Type B pancreatic cell (in vitro differentiated cells): ENCODE measurements around the gene ARL6IP5. TPM values are rescaled to one million over a fixed set of nuclear protein-coding genes. Genes with fewer than 3 reads are reported as not detected.

ENCODE experiments used
- DNase-seq: peaks from one replicate; pipeline ENCODE4 v3.0.0; 2021; ENCODE audit warnings: mixed read lengths; ENCODE audit not compliant: unreplicated experiment; ENCODE audit errors: extremely low spot score
- H3K27ac Mint-ChIP-seq: 2 replicates; pipeline ENCODE4 v1.8.0; 2021; ENCODE audit warnings: mild to moderate bottlenecking, mixed read lengths
- H3K27me3 Mint-ChIP-seq: 2 replicates; pipeline ENCODE4 v1.8.0; 2021; ENCODE audit warnings: mixed read lengths
- H3K36me3 Mint-ChIP-seq: 2 replicates; pipeline ENCODE4 v1.8.0; 2021; ENCODE audit warnings: mixed read lengths
- H3K4me1 Mint-ChIP-seq: one replicate; pipeline ENCODE4 v1.8.0; 2021; ENCODE audit warnings: mixed read lengths; ENCODE audit not compliant: unreplicated experiment
- H3K4me3 Mint-ChIP-seq: 2 replicates; pipeline ENCODE4 v1.8.0; 2021; ENCODE audit warnings: mild to moderate bottlenecking, mixed read lengths
- H3K9me3 Mint-ChIP-seq: 2 replicates; pipeline ENCODE4 v1.8.0; 2021; ENCODE audit warnings: mixed read lengths
- CTCF ChIP-seq: fragments of 200-600 bp; sonication (generic); conservative IDR thresholded peaks from 2 replicates; pipeline ENCODE4 v1.5.0; 2021; ENCODE audit warnings: antibody characterized with exemption, mild to moderate bottlenecking
- total RNA-seq: library from RNA; stranded (reverse); gene quantifications from 2 replicates; pipeline ENCODE4 v1.2.1, GENCODE V29; 2021; ENCODE audit warnings: low replicate concordance

The ARL6IP5 gene
- total RNA-seq, 1 donor from 2014 or later, result 49.2 TPM

GRCh38 chr3:69095636-69096035, 10.9 kb downstream of the ARL6IP5 start:
- peaks cover 20% of the 10 kb centered on the region for H3K4me1 Mint-ChIP-seq
- no peak overlapping the region for H3K4me3 Mint-ChIP-seq
- H3K27me3 Mint-ChIP-seq, result no peaks in the 10 kb centered on the region
- peaks cover 14% of the 10 kb centered on the region for H3K36me3 Mint-ChIP-seq
- H3K9me3 Mint-ChIP-seq, result no peaks in the 10 kb centered on the region
- no peak for TF ChIP-seq CTCF
- H3K27ac Mint-ChIP-seq, result peak overlapping the region; percentile 55
- DNase-seq, result no peak

- Mint-ChIP-seq H3K36me3 (peaks cover 14% of the 10 kb centered on the region), H3K4me3 (no peak overlapping the region), H3K9me3 (no peaks in the 10 kb centered on the region), H3K27ac (peak overlapping the region; percentile 55), H3K4me1 (peaks cover 20% of the 10 kb centered on the region), H3K27me3 (no peaks in the 10 kb centered on the region)
- DNase-seq, result no peak
- TF ChIP-seq CTCF, result no peak
Observed at GRCh38 chr3:69096299-69096698, 11.6 kb downstream of the ARL6IP5 start.

- no peak overlapping the region for H3K27ac Mint-ChIP-seq
- no peaks in the 10 kb centered on the region for H3K27me3 Mint-ChIP-seq
- no peak overlapping the region for H3K4me3 Mint-ChIP-seq
- H3K9me3 Mint-ChIP-seq, result no peaks in the 10 kb centered on the region
- DNase-seq, result no peak
- H3K4me1 Mint-ChIP-seq, result peaks cover 10% of the 10 kb centered on the region
- TF ChIP-seq CTCF, result no peak
- peaks cover 21% of the 10 kb centered on the region for H3K36me3 Mint-ChIP-seq
Observed at GRCh38 chr3:69097407-69098086, 12.8 kb downstream of the ARL6IP5 start.

GRCh38 chr3:69099576-69099975, 14.8 kb downstream of the ARL6IP5 start:
- Mint-ChIP-seq H3K27me3 (no peaks in the 10 kb centered on the region), H3K36me3 (peaks cover 29% of the 10 kb centered on the region), H3K4me3 (no peak overlapping the region), H3K9me3 (no peaks in the 10 kb centered on the region), H3K27ac (no peak overlapping the region), H3K4me1 (peaks cover 5% of the 10 kb centered on the region)
- TF ChIP-seq CTCF, result no peak
- DNase-seq, result no peak

- Mint-ChIP-seq H3K9me3 (no peaks in the 10 kb centered on the region), H3K27me3 (no peaks in the 10 kb centered on the region), H3K36me3 (peaks cover 29% of the 10 kb centered on the region), H3K4me3 (peak overlapping the region; percentile 20), H3K27ac (peak overlapping the region; percentile 64), H3K4me1 (no peaks in the 10 kb centered on the region)
- TF ChIP-seq CTCF, result no peak
- DNase-seq, result no peak
Observed at GRCh38 chr3:69102384-69102783, 17.6 kb downstream of the ARL6IP5 start.
